Effector memory CD4-positive, alpha-beta T cell (primary cell): ENCODE results near the gene CCDC188.

Experiments
- DNase-seq, 3 donors: peaks; one replicate each; pipeline ENCODE4 v3.0.0-alpha.2; 2020
- H3K27ac ChIP-seq: 2 replicates; pipeline ENCODE4 v1.7.0; 2013; ENCODE audit warnings: mild to moderate bottlenecking, low read length, moderate library complexity; ENCODE audit not compliant: insufficient read depth, poor library complexity, severe bottlenecking
- H3K27me3 ChIP-seq: replicated peaks from 2 replicates; pipeline ENCODE4 v1.7.0; 2013; ENCODE audit warnings: mild to moderate bottlenecking, low read length; ENCODE audit not compliant: insufficient read depth, control insufficient read depth, poor library complexity, severe bottlenecking
- H3K36me3 ChIP-seq: 2 replicates; pipeline ENCODE4 v1.7.0; 2013; ENCODE audit warnings: mild to moderate bottlenecking, low read length, moderate library complexity; ENCODE audit not compliant: control insufficient read depth, insufficient read depth
- H3K4me1 ChIP-seq: 2 replicates; pipeline ENCODE4 v1.7.0; 2013; ENCODE audit warnings: low read length, mild to moderate bottlenecking; ENCODE audit not compliant: control insufficient read depth, insufficient read depth, poor library complexity, severe bottlenecking
- H3K4me3 ChIP-seq: 2 replicates; pipeline ENCODE4 v1.7.0; 2013; ENCODE audit warnings: low read length, low read depth, mild to moderate bottlenecking; ENCODE audit not compliant: insufficient read depth, poor library complexity, severe bottlenecking
- H3K9me3 ChIP-seq: 2 replicates; pipeline ENCODE4 v1.7.0; 2013; ENCODE audit warnings: mild to moderate bottlenecking, low read length, moderate library complexity; ENCODE audit not compliant: control insufficient read depth

The CCDC188 gene

GRCh38 chr22:20149257-20150250 is 1.3 kb downstream of the CCDC188 start:
- H3K36me3 ChIP-seq, result no peaks in the 10 kb centered on the region
- H3K27ac ChIP-seq, result no peak overlapping the region
- no peaks in the 10 kb centered on the region for H3K27me3 ChIP-seq
- H3K9me3 ChIP-seq, result no peaks in the 10 kb centered on the region
- H3K4me1 ChIP-seq, result no peaks in the 10 kb centered on the region
- no peak for DNase-seq
- H3K4me3 ChIP-seq, result no peak overlapping the region

DNA sequence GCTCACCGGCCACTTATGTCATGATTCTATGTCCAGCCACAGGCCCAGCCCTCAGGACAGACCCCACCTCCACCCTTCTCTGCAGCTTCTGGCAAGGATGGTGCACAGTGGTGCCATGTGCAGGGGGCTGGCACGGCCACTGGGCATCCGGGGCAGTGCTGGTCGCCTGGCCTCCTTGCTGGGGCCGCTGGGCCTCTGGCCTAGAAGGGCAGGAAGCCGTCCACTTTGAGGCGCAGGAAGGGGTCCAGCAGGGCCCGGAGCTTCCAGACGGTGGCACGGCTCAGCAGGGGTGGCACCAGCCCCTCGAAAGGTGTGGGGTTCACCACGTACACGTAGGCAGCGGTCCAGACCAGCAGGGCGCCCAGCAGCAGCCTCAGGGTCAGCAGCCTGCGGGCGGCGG is 2.4 kb downstream of the CCDC188 start:
- Histone ChIP-seq H3K36me3 (no peaks in the 10 kb centered on the region), H3K4me3 (no peak overlapping the region), H3K4me1 (no peaks in the 10 kb centered on the region), H3K9me3 (no peaks in the 10 kb centered on the region), H3K27ac (no peak overlapping the region), H3K27me3 (no peaks in the 10 kb centered on the region)
- no peak for DNase-seq

DNA sequence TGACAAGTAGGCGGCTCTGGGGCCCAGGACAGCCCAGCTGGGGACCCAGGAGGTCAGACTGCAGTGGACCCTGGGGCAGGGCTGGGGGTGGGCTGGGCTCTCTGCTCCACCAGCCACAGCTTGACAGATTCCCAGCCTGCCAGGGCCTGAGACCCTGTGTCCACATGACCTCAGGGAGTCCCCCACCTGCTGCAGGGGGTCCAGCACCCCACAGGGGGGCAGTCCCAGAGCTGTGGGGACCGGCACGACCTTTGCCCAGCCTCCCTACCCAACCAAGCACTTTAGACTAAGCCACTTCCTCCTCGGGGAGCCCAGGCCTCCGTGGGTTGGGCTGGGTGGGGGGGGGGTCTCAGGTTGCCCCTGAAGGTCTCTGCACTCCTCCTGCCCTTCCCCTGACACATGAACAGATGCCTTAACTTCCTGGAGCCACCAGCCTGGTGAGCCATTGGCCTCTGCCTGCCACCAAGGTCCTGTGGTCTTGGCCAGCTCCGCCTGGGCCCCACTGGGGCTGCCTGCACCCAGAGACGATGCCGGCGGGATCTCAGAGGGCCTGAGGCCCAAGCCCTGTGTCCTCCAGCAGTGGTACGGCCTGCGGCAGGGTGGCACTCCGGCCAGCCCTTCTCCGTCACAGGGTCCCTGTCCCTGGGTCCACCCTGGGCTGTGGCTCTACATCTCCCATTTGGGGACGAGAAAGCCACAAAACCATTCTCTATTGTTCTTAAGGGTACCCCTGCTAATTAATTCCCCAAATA is 3.4 kb downstream of the CCDC188 start:
- H3K9me3 ChIP-seq, result no peaks in the 10 kb centered on the region

GRCh38 chr22:20146777-20147176 is 4.1 kb downstream of the CCDC188 start:
- no peaks in the 10 kb centered on the region for H3K9me3 ChIP-seq
- H3K36me3 ChIP-seq, result peaks cover 1% of the 10 kb centered on the region
- no peaks in the 10 kb centered on the region for H3K4me1 ChIP-seq
- no peak for DNase-seq
- H3K27me3 ChIP-seq, result no peaks in the 10 kb centered on the region
- no peak overlapping the region for H3K4me3 ChIP-seq
- no peak overlapping the region for H3K27ac ChIP-seq

More for the DNA sequence above, 3.4 kb downstream of the CCDC188 start:
- H3K27me3 ChIP-seq, result no peaks in the 10 kb centered on the region
- no peaks in the 10 kb centered on the region for H3K4me1 ChIP-seq
- H3K27ac ChIP-seq, result no peak overlapping the region
- DNase-seq, result no peak
- no peak overlapping the region for H3K4me3 ChIP-seq
- H3K36me3 ChIP-seq, result no peaks in the 10 kb centered on the region

- DNase-seq, result no peak
- no peaks in the 10 kb centered on the region for H3K4me1 ChIP-seq
- H3K27ac ChIP-seq, result no peak overlapping the region
- H3K36me3 ChIP-seq, result peaks cover 6% of the 10 kb centered on the region
- no peaks in the 10 kb centered on the region for H3K27me3 ChIP-seq
- no peak overlapping the region for H3K4me3 ChIP-seq
- no peaks in the 10 kb centered on the region for H3K9me3 ChIP-seq
Measured at GRCh38 chr22:20145832-20146223, 5.0 kb downstream of the CCDC188 start.

- no peaks in the 10 kb centered on the region for H3K4me1 ChIP-seq
- no peaks in the 10 kb centered on the region for H3K9me3 ChIP-seq
- H3K27me3 ChIP-seq, result no peaks in the 10 kb centered on the region
- H3K36me3 ChIP-seq, result peaks cover 8% of the 10 kb centered on the region
- DNase-seq, result no peak
- no peak overlapping the region for H3K4me3 ChIP-seq
- H3K27ac ChIP-seq, result no peak overlapping the region
Measured at GRCh38 chr22:20145206-20145831, 5.5 kb downstream of the CCDC188 start.

- H3K4me3 ChIP-seq, result no peak overlapping the region
- DNase-seq, result no peak
- H3K4me1 ChIP-seq, result no peaks in the 10 kb centered on the region
- H3K27me3 ChIP-seq, result no peaks in the 10 kb centered on the region
- no peak overlapping the region for H3K27ac ChIP-seq
- no peaks in the 10 kb centered on the region for H3K9me3 ChIP-seq
- H3K36me3 ChIP-seq, result peaks cover 11% of the 10 kb centered on the region
Measured at GRCh38 chr22:20143883-20144665, 6.8 kb downstream of the CCDC188 start.

- peaks cover 11% of the 10 kb centered on the region for H3K36me3 ChIP-seq
- no peak overlapping the region for H3K4me3 ChIP-seq
- no peaks in the 10 kb centered on the region for H3K27me3 ChIP-seq
- H3K4me1 ChIP-seq, result no peaks in the 10 kb centered on the region
- no peak overlapping the region for H3K27ac ChIP-seq
- H3K9me3 ChIP-seq, result no peaks in the 10 kb centered on the region
- DNase-seq, result no peak
Measured at GRCh38 chr22:20142711-20143621, 7.9 kb downstream of the CCDC188 start.
